Thyroid gland (tissue), 4 donors: Measurements from ENCODE around the gene CERS5. TPM values are rescaled to one million over a fixed set of nuclear protein-coding genes. Genes with fewer than 3 reads are reported as not detected.

Experiments used
- DNase-seq, 2 donors: peaks; one replicate each; pipeline ENCODE4 v3.0.0-alpha.2; 2019
- H3K27ac ChIP-seq, 3 donors: fragments of 200-600 bp; sonication (generic); 1 replicate in 2 of 3; 2 replicates in 1 of 3; pipeline ENCODE4 v1.5.1; 2016 to 2019; ENCODE audit warnings: mild to moderate bottlenecking in 1 of 3, moderate library complexity in 1 of 3
- H3K27me3 ChIP-seq: fragments of 200-600 bp; sonication (generic); one replicate; pipeline ENCODE4 v1.5.1; 2019
- H3K36me3 ChIP-seq, 2 donors: fragments of 200-600 bp; sonication (generic); one replicate each; pipeline ENCODE4 v1.5.1; 2016 to 2019
- H3K4me1 ChIP-seq, 2 donors: fragments of 200-600 bp; sonication (generic); one replicate each; pipeline ENCODE4 v1.5.1; 2017 to 2019
- H3K4me3 ChIP-seq, 3 donors: fragments of 200-600 bp; sonication (generic); replicated peaks in 1 of 3; 1 replicate in 2 of 3; 2 replicates in 1 of 3; pipeline ENCODE4 v1.5.1; 2016; ENCODE audit warnings: mild to moderate bottlenecking in 1 of 3
- H3K9me3 ChIP-seq: fragments of 200-600 bp; sonication (generic); one replicate; pipeline ENCODE4 v1.5.1; 2017
- POLR2A ChIP-seq, 2 donors: fragments of 450-650 bp; IDR thresholded peaks; one replicate each; pipeline ENCODE4 v1.6.1; 2017; ENCODE audit warnings: antibody characterized with exemption in 2 of 2, mild to moderate bottlenecking in 2 of 2, moderate library complexity in 1 of 2
- WGBS, 2 donors: methylation state at CpG; one replicate each; pipeline ENCODE4 v1.1.5; 2017; 5-methylcytosine and 5-hydroxymethylcytosine counted together
- intact Hi-C: fragments of 100-400 bp; cut with DNase I; formaldehyde crosslinking; loops from one replicate; pipeline ENCODE4 v1.15.1; 2023
- total RNA-seq, 4 donors: library from RNA; depleted of rRNA; stranded (reverse); fragments of >200 nt; gene quantifications; one replicate each; pipeline ENCODE4 v1.2.3, GENCODE V29; 2016
- TF ChIP-seq, protein P1 (sequence below), 6 experiments: fragments of 200-600 bp in 3 of 6; fragments of 450-650 bp in 3 of 6; sonication (generic) in 3 of 6; IDR thresholded peaks; one replicate each; pipeline ENCODE4 v1.5.1; 2016 to 2019; ENCODE audit warnings: antibody characterized with exemption in 6 of 6, mild to moderate bottlenecking in 2 of 6, inconsistent platforms in 1 of 6, moderate library complexity in 1 of 6

The CERS5 gene
- total RNA-seq, 4 donors from 2014 or later, result 20.2 to 34.9 (median 29.5) TPM

- H3K27ac ChIP-seq, result peak overlapping the region; percentile 23 to 39 (median 35)
- TF ChIP-seq, protein P1, sequence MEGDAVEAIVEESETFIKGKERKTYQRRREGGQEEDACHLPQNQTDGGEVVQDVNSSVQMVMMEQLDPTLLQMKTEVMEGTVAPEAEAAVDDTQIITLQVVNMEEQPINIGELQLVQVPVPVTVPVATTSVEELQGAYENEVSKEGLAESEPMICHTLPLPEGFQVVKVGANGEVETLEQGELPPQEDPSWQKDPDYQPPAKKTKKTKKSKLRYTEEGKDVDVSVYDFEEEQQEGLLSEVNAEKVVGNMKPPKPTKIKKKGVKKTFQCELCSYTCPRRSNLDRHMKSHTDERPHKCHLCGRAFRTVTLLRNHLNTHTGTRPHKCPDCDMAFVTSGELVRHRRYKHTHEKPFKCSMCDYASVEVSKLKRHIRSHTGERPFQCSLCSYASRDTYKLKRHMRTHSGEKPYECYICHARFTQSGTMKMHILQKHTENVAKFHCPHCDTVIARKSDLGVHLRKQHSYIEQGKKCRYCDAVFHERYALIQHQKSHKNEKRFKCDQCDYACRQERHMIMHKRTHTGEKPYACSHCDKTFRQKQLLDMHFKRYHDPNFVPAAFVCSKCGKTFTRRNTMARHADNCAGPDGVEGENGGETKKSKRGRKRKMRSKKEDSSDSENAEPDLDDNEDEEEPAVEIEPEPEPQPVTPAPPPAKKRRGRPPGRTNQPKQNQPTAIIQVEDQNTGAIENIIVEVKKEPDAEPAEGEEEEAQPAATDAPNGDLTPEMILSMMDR (IDR thresholded peaks at IDR 0.05), result no peak
- TF ChIP-seq POLR2A (IDR thresholded peaks at IDR 0.05), result no peak
- DNase-seq, result no peak
- 73 to 76% methylated on average over 2 of the region's 2 CpGs for WGBS, 2 donors
- no peaks in the 10 kb centered on the region for H3K36me3 ChIP-seq
- H3K27me3 ChIP-seq, result no peaks in the 10 kb centered on the region
- no peak overlapping the region for H3K4me3 ChIP-seq
- H3K4me1 ChIP-seq, result peaks cover 0 to 8% of the 10 kb centered on the region in 2 donors
- intact Hi-C loops, result no loop called here
- H3K9me3 ChIP-seq, result no peaks in the 10 kb centered on the region
These were observed 44.9 kb upstream of the CERS5 start for GRCh38 chr12:50212071-50212467.

DNA sequence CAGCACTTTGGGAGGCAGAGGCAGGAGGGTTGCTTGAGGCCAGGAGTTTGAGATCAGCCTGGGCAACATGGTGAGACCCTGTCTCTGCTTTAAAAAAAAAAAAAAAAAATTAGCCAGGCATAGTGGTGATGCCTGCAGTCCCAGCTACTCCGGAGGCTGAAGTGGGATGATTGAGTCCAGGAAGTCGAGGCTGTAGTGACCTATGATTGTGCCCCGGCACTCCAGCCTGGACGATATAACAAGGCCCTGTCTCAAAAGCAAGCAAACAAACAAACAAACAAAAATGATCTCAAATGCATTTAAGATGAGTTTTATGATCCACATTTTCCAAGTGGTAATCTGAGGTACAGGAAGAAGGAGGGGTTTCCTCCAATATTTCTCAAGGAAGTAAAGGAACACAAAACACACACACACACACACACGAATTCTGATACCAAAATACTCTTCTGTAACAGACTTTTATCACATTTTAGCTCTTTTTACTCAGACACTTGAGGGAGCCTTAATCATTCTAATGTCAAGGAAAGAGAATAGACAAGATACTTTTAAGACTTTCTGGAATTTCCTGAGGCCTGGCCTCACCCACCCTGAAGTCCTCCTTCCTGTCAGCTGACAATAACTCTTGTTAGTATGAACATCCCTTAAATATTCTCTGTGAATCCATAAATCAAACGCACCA lies 44.4 kb upstream of the CERS5 start:
- no peaks in the 10 kb centered on the region for H3K9me3 ChIP-seq
- TF ChIP-seq, protein P1 (IDR thresholded peaks at IDR 0.05), result no peak
- no peak for TF ChIP-seq POLR2A (IDR thresholded peaks at IDR 0.05)
- 74 to 77% methylated on average over 6 of the region's 6 CpGs for WGBS, 2 donors
- intact Hi-C loops, result no loop called here
- DNase-seq, result no peak
- H3K4me1 ChIP-seq, result peaks cover 0 to 8% of the 10 kb centered on the region in 2 donors
- no peaks in the 10 kb centered on the region for H3K36me3 ChIP-seq
- no peak overlapping the region for H3K4me3 ChIP-seq
- no peaks in the 10 kb centered on the region for H3K27me3 ChIP-seq
- H3K27ac ChIP-seq, result peak overlapping the region; percentile 23 to 39 (median 35)

- no peaks in the 10 kb centered on the region for H3K27me3 ChIP-seq
- H3K9me3 ChIP-seq, result no peaks in the 10 kb centered on the region
- intact Hi-C loops, result no loop called here
- no peak overlapping the region for H3K4me3 ChIP-seq
- peaks cover 0 to 13% of the 10 kb centered on the region in 2 donors for H3K36me3 ChIP-seq
- 93 to 100% methylated on average over 2 of the region's 2 CpGs for WGBS, 2 donors
- peaks cover 0 to 14% of the 10 kb centered on the region in 2 donors for H3K4me1 ChIP-seq
- TF ChIP-seq, protein P1 (IDR thresholded peaks at IDR 0.05), result no peak
- no peak for TF ChIP-seq POLR2A (IDR thresholded peaks at IDR 0.05)
- no peak for DNase-seq
- no peak overlapping the region for H3K27ac ChIP-seq
These were observed 40.3 kb upstream of the CERS5 start for GRCh38 chr12:50207424-50207823.

DNA sequence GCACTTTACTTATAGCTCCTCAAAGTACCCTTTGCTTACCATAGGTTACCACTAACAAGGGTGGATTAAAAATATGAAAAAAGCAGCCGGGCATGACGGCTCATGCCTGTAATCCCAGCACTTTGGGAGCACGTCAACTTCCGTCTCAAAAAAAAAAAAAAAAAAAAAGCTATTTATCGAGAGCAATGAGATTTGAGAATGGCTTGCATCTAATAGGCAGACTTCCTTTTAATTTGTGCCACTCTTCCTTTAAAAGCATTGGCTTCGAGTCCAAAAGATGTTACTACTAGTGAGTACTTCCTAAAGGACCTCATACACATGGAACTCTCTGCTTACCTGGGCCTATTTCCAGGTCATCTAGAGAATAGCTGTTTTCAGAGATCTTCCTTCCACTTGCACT lies 38.5 kb upstream of the CERS5 start:
- DNase-seq, result no peak
- Histone ChIP-seq H3K36me3 (peaks cover 0 to 13% of the 10 kb centered on the region in 2 donors), H3K4me1 (peaks cover 6 to 17% of the 10 kb centered on the region in 2 donors), H3K9me3 (no peaks in the 10 kb centered on the region), H3K27ac (no peak overlapping the region), H3K27me3 (no peaks in the 10 kb centered on the region), H3K4me3 (no peak overlapping the region)
- 92 to 94% methylated on average over 6 of the region's 6 CpGs for WGBS, 2 donors
- TF ChIP-seq POLR2A (IDR thresholded peaks at IDR 0.05), result no peak
- TF ChIP-seq, protein P1 (IDR thresholded peaks at IDR 0.05), result no peak
- intact Hi-C loops, result no loop called here

DNA sequence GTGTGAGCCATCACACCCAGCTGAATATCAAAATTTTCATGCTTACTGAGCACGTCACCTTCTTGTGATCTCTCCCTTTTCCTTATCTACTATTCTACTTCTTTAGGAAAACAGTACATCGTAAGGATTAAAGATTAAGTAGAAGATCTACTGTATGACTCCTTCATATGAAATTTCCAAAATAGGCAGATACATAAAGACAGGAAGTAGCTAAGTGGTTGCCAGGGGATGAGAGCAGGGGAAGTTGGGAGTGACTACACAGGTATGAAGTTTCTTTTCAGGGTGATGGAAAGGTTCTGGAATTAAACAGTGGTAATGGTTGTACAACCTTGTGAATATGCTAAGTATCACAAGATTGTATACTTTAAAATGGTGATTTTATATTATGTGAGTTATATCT lies 36.5 kb upstream of the CERS5 start:
- DNase-seq, result no peak
- H3K9me3 ChIP-seq, result no peaks in the 10 kb centered on the region
- no peak for TF ChIP-seq POLR2A (IDR thresholded peaks at IDR 0.05)
- TF ChIP-seq, protein P1 (IDR thresholded peaks at IDR 0.05), result no peak
- intact Hi-C loops, result no loop called here
- WGBS, 2 donors, result 98 to 99% methylated on average over 2 of the region's 2 CpGs
- H3K4me1 ChIP-seq, result peaks cover 6 to 14% of the 10 kb centered on the region in 2 donors
- H3K27ac ChIP-seq, result no peak overlapping the region
- H3K36me3 ChIP-seq, result peaks cover 0 to 24% of the 10 kb centered on the region in 2 donors
- no peak overlapping the region for H3K4me3 ChIP-seq
- H3K27me3 ChIP-seq, result no peaks in the 10 kb centered on the region
